ENCODE measurements around the gene BRINP3.

- TF ChIP-seq CTCF (IDR thresholded peaks at IDR 0.05) (no peak), POLR2A (IDR thresholded peaks at IDR 0.05) (no peak)
These were observed 350.9 kb downstream of the BRINP3 start for GRCh38 chr1:190126728-190127127.

Data from adrenal gland (tissue), 5 donors.